ENCODE data around the gene PDIA2. TPM values are rescaled to one million over a fixed set of nuclear protein-coding genes. Genes with fewer than 3 reads are reported as not detected.

PDIA2 gene
- total and polyA plus RNA-seq, 2 donors (not counting 3 experiments of a cell fraction or from before 2014, with no cell fraction given) = 0.63 TPM; not detected in 1

GRCh38 chr16:245105-245504 is 37.9 kb upstream of the PDIA2 start:
- dilution Hi-C loops (cut with MboI; ENCODE audit: extremely low pct_ligation_motif_present, low sequenced_read_pairs) = no loop called here
- Histone ChIP-seq H2AFZ (ENCODE audit: low read depth, low read length) (no peak overlapping the region), H3K9me1 (replicated peaks; ENCODE audit: control insufficient read depth, extremely low read depth, insufficient read depth, low read length) (no peaks in the 10 kb centered on the region), H4K20me1 (replicated peaks; ENCODE audit: control insufficient read depth, extremely low read depth, insufficient read depth, low read length) (no peaks in the 10 kb centered on the region), H3K27ac (ENCODE audit: insufficient read depth, low read depth, low read length) (no peak overlapping the region), H3K79me2 (ENCODE audit: control insufficient read depth, insufficient read depth, low read length) (no peaks in the 10 kb centered on the region), H3K4me2 (ENCODE audit: insufficient read depth, low read length) (no peak overlapping the region), H3K27me3 (ENCODE audit: control insufficient read depth in 2 of 2, insufficient read depth in 2 of 2, low read length in 2 of 2) (no peaks in the 10 kb centered on the region), H3K9ac (replicated peaks; ENCODE audit: extremely low read depth, insufficient read depth, low read length) (no peak overlapping the region), H3K4me3 (replicated peaks in 1 of 3; ENCODE audit: insufficient read depth in 1 of 3, low read depth in 1 of 3, low read length in 3 of 3) (no peak overlapping the region), H3K36me3 (ENCODE audit: control insufficient read depth in 2 of 2, extremely low read depth in 1 of 2, insufficient read depth in 2 of 2, low read length in 2 of 2) (no peaks in the 10 kb centered on the region), H3K4me1 (ENCODE audit: control insufficient read depth, extremely low read depth, insufficient read depth, low read length) (peaks cover 6% of the 10 kb centered on the region), H3K9me3 (replicated peaks; ENCODE audit: control insufficient read depth, insufficient read depth, low read length) (no peaks in the 10 kb centered on the region)
- TF ChIP-seq JUN (IDR thresholded peaks at IDR 0.05; ENCODE audit: borderline replicate concordance, insufficient read depth, insufficient read length, low read depth) (no peak), GATA2 (IDR thresholded peaks at IDR 0.05; ENCODE audit: insufficient read depth, insufficient read length, low read depth, low read length) (no peak), POLR2A (IDR thresholded peaks at IDR 0.05; ENCODE audit: low read depth, low read length) (no peak), FOS (IDR thresholded peaks at IDR 0.05; ENCODE audit: borderline replicate concordance, insufficient read depth, low read length) (no peak)
- FAIRE-seq (no peak), DNase-seq (ENCODE audit: low read depth, low spot score) (no peak)
- BruUV-seq (replicated peaks) = no TSS peak
- CTCF ChIA-PET = no interaction called here
- POLR2A ChIA-PET = no interaction called here
- intact Hi-C loops (cut with micrococcal nuclease) = no loop called here

GRCh38 chr16:247027-247426 is 35.9 kb upstream of the PDIA2 start:
- no peak overlapping the region for H3K27ac ChIP-seq (ENCODE audit: insufficient read depth, low read depth, low read length)
- CTCF ChIA-PET = no interaction called here
- dilution Hi-C loops (cut with MboI; ENCODE audit: extremely low pct_ligation_motif_present, low sequenced_read_pairs) (no loop called here), intact Hi-C loops (cut with micrococcal nuclease) (no loop called here)
- H3K9me3 ChIP-seq (replicated peaks; ENCODE audit: control insufficient read depth, insufficient read depth, low read length) = no peaks in the 10 kb centered on the region
- H4K20me1 ChIP-seq (replicated peaks; ENCODE audit: control insufficient read depth, extremely low read depth, insufficient read depth, low read length) = no peaks in the 10 kb centered on the region
- H3K4me2 ChIP-seq (ENCODE audit: insufficient read depth, low read length) = no peak overlapping the region
- H3K36me3 ChIP-seq (ENCODE audit: control insufficient read depth in 2 of 2, extremely low read depth in 1 of 2, insufficient read depth in 2 of 2, low read length in 2 of 2) = no peaks in the 10 kb centered on the region
- no peaks in the 10 kb centered on the region for H3K9me1 ChIP-seq (replicated peaks; ENCODE audit: control insufficient read depth, extremely low read depth, insufficient read depth, low read length)
- no peak overlapping the region for H3K4me3 ChIP-seq (replicated peaks in 1 of 3; ENCODE audit: insufficient read depth in 1 of 3, low read depth in 1 of 3, low read length in 3 of 3)
- POLR2A ChIA-PET = no interaction called here
- H3K79me2 ChIP-seq (ENCODE audit: control insufficient read depth, insufficient read depth, low read length) = no peaks in the 10 kb centered on the region
- no peak for TF ChIP-seq GATA2 (IDR thresholded peaks at IDR 0.05; ENCODE audit: insufficient read depth, insufficient read length, low read depth, low read length)
- no peak for TF ChIP-seq FOS (IDR thresholded peaks at IDR 0.05; ENCODE audit: borderline replicate concordance, insufficient read depth, low read length)
- TF ChIP-seq JUN (IDR thresholded peaks at IDR 0.05; ENCODE audit: borderline replicate concordance, insufficient read depth, insufficient read length, low read depth) = no peak
- no peak for TF ChIP-seq MYC (IDR thresholded peaks at IDR 0.05; ENCODE audit: low read depth, low read length)
- TF ChIP-seq POLR2A (IDR thresholded peaks at IDR 0.05; ENCODE audit: low read depth, low read length) = no peak
- TF ChIP-seq CTCF (IDR thresholded peaks at IDR 0.05; ENCODE audit: extremely low read depth in 1 of 2, insufficient read depth in 1 of 2, low read depth in 1 of 2, low read length in 2 of 2) = no peak
- no peak for TF ChIP-seq EZH2 (IDR thresholded peaks at IDR 0.05; ENCODE audit: borderline replicate concordance, low read depth, low read length, severe bottlenecking)
- no peak for TF ChIP-seq MAX (IDR thresholded peaks at IDR 0.05; ENCODE audit: insufficient read depth, insufficient read length)
- no peak for TF ChIP-seq POLR2AphosphoS5 (IDR thresholded peaks at IDR 0.05; ENCODE audit: insufficient read depth, low read depth, low read length)
- FAIRE-seq (no peak), DNase-seq (ENCODE audit: low read depth, low spot score) (no peak)
- BruUV-seq (replicated peaks) = no TSS peak
- H2AFZ ChIP-seq (ENCODE audit: low read depth, low read length) = no peak overlapping the region
- H3K4me1 ChIP-seq (ENCODE audit: control insufficient read depth, extremely low read depth, insufficient read depth, low read length) = peaks cover 2% of the 10 kb centered on the region
- H3K9ac ChIP-seq (replicated peaks; ENCODE audit: extremely low read depth, insufficient read depth, low read length) = no peak overlapping the region
- no peaks in the 10 kb centered on the region for H3K27me3 ChIP-seq (ENCODE audit: control insufficient read depth in 2 of 2, insufficient read depth in 2 of 2, low read length in 2 of 2)
